Activated T-cell treated with anti-CD3 and anti-CD28 coated beads for 48 hours (primary cell): ENCODE measurements around the gene SPPL2B.

Experiments used
- DNase-seq: peaks from one replicate; pipeline ENCODE4 v3.0.0-alpha.2; 2020; ENCODE audit warnings: low read depth

SPPL2B gene

GRCh38 chr19:2300533-2300932 is 28.0 kb upstream of the SPPL2B start:
- no peak for DNase-seq

- no peak for DNase-seq
Measured at GRCh38 chr19:2302319-2303210, 25.9 kb upstream of the SPPL2B start.

GRCh38 chr19:2303211-2303798 is 25.2 kb upstream of the SPPL2B start:
- DNase-seq: no peak

GRCh38 chr19:2305452-2306280 is 22.8 kb upstream of the SPPL2B start:
- DNase-seq: no peak

- no peak for DNase-seq
Measured at GRCh38 chr19:2306281-2306806, 22.1 kb upstream of the SPPL2B start.

- DNase-seq: no peak
Measured at GRCh38 chr19:2306971-2307370, 21.5 kb upstream of the SPPL2B start.

- no peak for DNase-seq
Measured at GRCh38 chr19:2307518-2308012, 20.9 kb upstream of the SPPL2B start.

- DNase-seq: no peak
Measured at GRCh38 chr19:2308114-2308556, 20.3 kb upstream of the SPPL2B start, which contains the start of gene LINGO3. LINGO3 (minus strand) TSS chr19:2308154; CDS start chr19:2291776, 16,378 bp downstream.

- DNase-seq: no peak
Measured at GRCh38 chr19:2309734-2310362, 18.6 kb upstream of the SPPL2B start.

- no peak for DNase-seq
Measured at GRCh38 chr19:2311093-2311492, 17.4 kb upstream of the SPPL2B start.

GRCh38 chr19:2312820-2313501 is 15.5 kb upstream of the SPPL2B start:
- DNase-seq: no peak

- DNase-seq: no peak
Measured at GRCh38 chr19:2315121-2315817, 13.2 kb upstream of the SPPL2B start.

GRCh38 chr19:2315818-2316353 is 12.6 kb upstream of the SPPL2B start:
- no peak for DNase-seq

- no peak for DNase-seq
Measured at GRCh38 chr19:2317300-2317699, 11.2 kb upstream of the SPPL2B start.

GRCh38 chr19:2317756-2318155 is 10.7 kb upstream of the SPPL2B start:
- no peak for DNase-seq

GRCh38 chr19:2318923-2319322 is 9.6 kb upstream of the SPPL2B start:
- DNase-seq: no peak

- DNase-seq: no peak
Measured at GRCh38 chr19:2319551-2319950, 8.9 kb upstream of the SPPL2B start.

- DNase-seq: no peak
Measured at GRCh38 chr19:2320049-2320448, 8.4 kb upstream of the SPPL2B start.

GRCh38 chr19:2320939-2321338 is 7.5 kb upstream of the SPPL2B start:
- no peak for DNase-seq
